Psoas muscle (tissue), 8 donors: ENCODE results near the gene VAV2. TPM values are rescaled to one million over a fixed set of nuclear protein-coding genes. Genes with fewer than 3 reads are reported as not detected.
A peak's percentile ranks its signal among the peaks of the same experiment; 100 is the strongest.

ENCODE experiments used
- ATAC-seq, 4 donors: fragments of 200-7000 bp; cut with Tn5 transposase; one replicate each; pipeline ENCODE4 v1.9.1; 2020; ENCODE audit warnings: moderate library complexity in 3 of 4, mild to moderate bottlenecking in 2 of 4
- DNase-seq, 2 donors: peaks; one replicate each; pipeline ENCODE4 v3.0.0-alpha.2; 2020
- H3K27ac ChIP-seq: fragments of 200-600 bp; one replicate; pipeline ENCODE4 v1.8.0; 2022
- H3K27me3 ChIP-seq, 3 donors: fragments of 200-600 bp in 1 of 3; one replicate each; pipeline versions ENCODE4 v1.6.1 to v1.8.0; 2013 to 2022; ENCODE audit warnings: low read length in 2 of 3, mild to moderate bottlenecking in 2 of 3, moderate library complexity in 1 of 3; ENCODE audit not compliant: insufficient read depth in 3 of 3
- H3K36me3 ChIP-seq, 2 donors: fragments of 200-600 bp in 1 of 2; one replicate each; pipeline versions ENCODE4 v1.6.1 to v1.8.0; 2013 to 2022; ENCODE audit warnings: low read depth in 1 of 2, mild to moderate bottlenecking in 1 of 2, moderate library complexity in 1 of 2; ENCODE audit not compliant: insufficient read depth in 1 of 2
- H3K4me1 ChIP-seq: fragments of 200-600 bp; one replicate; pipeline ENCODE4 v1.8.0; 2022
- H3K4me3 ChIP-seq: fragments of 200-600 bp; one replicate; pipeline ENCODE4 v1.8.0; 2022; ENCODE audit warnings: mild to moderate bottlenecking
- H3K9me3 ChIP-seq: fragments of 200-600 bp; one replicate; pipeline ENCODE4 v1.8.0; 2022
- CTCF ChIP-seq: fragments of 200-600 bp; IDR thresholded peaks from one replicate; pipeline ENCODE4 v1.8.0; 2022; ENCODE audit warnings: antibody characterized with exemption
- WGBS, 3 donors: extraction: QIAGEN DNeasy Blood & Tissue Kit; methylation state at CpG; one replicate each; pipeline versions ENCODE4 v1.1.6 to v1.1.7; 2013; 5-methylcytosine and 5-hydroxymethylcytosine counted together
- intact Hi-C, 2 donors: fragments of 100-400 bp; cut with DNase I; formaldehyde crosslinking; loops; one replicate each; pipeline versions ENCODE4 v1.11.0 to v1.14.2; 2022
- polyA plus RNA-seq, 3 donors: library from polyadenylated mRNA; stranded (reverse); fragments of 200-250 nt; gene quantifications; one replicate each; pipeline ENCODE4 v1.2.3, GENCODE V29; 2013
- total RNA-seq, 4 donors: library from RNA; stranded (reverse); fragmentation: NEBNext Ultra II Directional in 2 of 4; extraction: Animal tissue kit (Norgen Biotek cat#: 25700) in 2 of 4; gene quantifications; one replicate each; pipeline versions ENCODE4 v1.2.1 to v1.2.4, GENCODE V29; 2021 to 2023
- donor health status: healthy with polysubstance abuse.
- donor health status: DM: no; HTN: no; CAD: no; lungs with moderate emphysema.
- donor health status: Bipolar disorder and iron deficiency.
- donor health status: healthy.
- donor health status: DM: yes; HTN: yes; CAD: no.
- donor health status: DM: no; HTN: no; CAD: no.
- donor health status: DM: no; HTN: no; CAD: no.
- donor health status: DM: yes; HTN: yes; CAD: no.

Gene VAV2
- total and polyA plus RNA-seq, 7 donors = 0.70 to 2.9 (median 1.4) TPM

- peaks cover 0 to 1% (median 0%) of the 10 kb centered on the region in 3 donors for H3K27me3 ChIP-seq
- no peaks in the 10 kb centered on the region for H3K9me3 ChIP-seq
- intact Hi-C loops = no loop called here
- DNase-seq (no peak), ATAC-seq (no peak)
- H3K27ac ChIP-seq = no peak overlapping the region
- WGBS, 3 donors = 94 to 95% (median 95%) methylated on average over 31 to 32 of the region's 32 CpGs
- no peaks in the 10 kb centered on the region for H3K36me3 ChIP-seq
- no peaks in the 10 kb centered on the region for H3K4me1 ChIP-seq
- TF ChIP-seq CTCF = no peak
- no peak overlapping the region for H3K4me3 ChIP-seq
Observed at GRCh38 chr9:133805876-133806622, 186.1 kb downstream of the VAV2 start.

GRCh38 chr9:133804199-133804598 is 187.9 kb downstream of the VAV2 start:
- no peaks in the 10 kb centered on the region for H3K9me3 ChIP-seq
- ATAC-seq (no peak), DNase-seq (no peak)
- H3K27me3 ChIP-seq = no peaks in the 10 kb centered on the region
- H3K4me3 ChIP-seq = no peak overlapping the region
- intact Hi-C loops = no loop called here
- no peak for TF ChIP-seq CTCF
- H3K4me1 ChIP-seq = no peaks in the 10 kb centered on the region
- H3K36me3 ChIP-seq = no peaks in the 10 kb centered on the region
- WGBS, 3 donors = 93 to 97% (median 95%) methylated on average over 17 of the region's 17 CpGs
- no peak overlapping the region for H3K27ac ChIP-seq

GRCh38 chr9:133803745-133804144 is 188.4 kb downstream of the VAV2 start:
- WGBS, 3 donors = 90 to 93% (median 91%) methylated on average over 13 of the region's 13 CpGs
- H3K27me3 ChIP-seq = no peaks in the 10 kb centered on the region
- ATAC-seq = no peak

GRCh38 chr9:133803028-133803585 is 189.0 kb downstream of the VAV2 start:
- Histone ChIP-seq H3K4me3 (no peak overlapping the region), H3K9me3 (no peaks in the 10 kb centered on the region), H3K27ac (no peak overlapping the region), H3K36me3 (no peaks in the 10 kb centered on the region), H3K27me3 (no peaks in the 10 kb centered on the region), H3K4me1 (no peaks in the 10 kb centered on the region)
- WGBS, 3 donors = 62 to 77% (median 67%) methylated on average over 20 to 21 of the region's 21 CpGs
- intact Hi-C loops = no loop called here
- peak in 1 of 2 donors; percentile 30 for DNase-seq
- no peak for ATAC-seq
- TF ChIP-seq CTCF = no peak

More at GRCh38 chr9:133803745-133804144, 188.4 kb downstream of the VAV2 start:
- Histone ChIP-seq H3K27ac (no peak overlapping the region), H3K36me3 (no peaks in the 10 kb centered on the region), H3K4me1 (no peaks in the 10 kb centered on the region), H3K9me3 (no peaks in the 10 kb centered on the region), H3K4me3 (no peak overlapping the region)
- no peak for DNase-seq
- no peak for TF ChIP-seq CTCF
- intact Hi-C loops = no loop called here
